ENCODE data around the gene OR1M1. TPM values are rescaled to one million over a fixed set of nuclear protein-coding genes. Genes with fewer than 3 reads are reported as not detected.

Gene OR1M1
- total RNA-seq, result not detected in 2 replicates

GRCh38 chr19:9086761-9087160, at the start of gene OR1M1:
OR1M1 (plus strand) TSS chr19:9087061; CDS start chr19:9093245, 6,184 bp downstream.

GRCh38 chr19:9107375-9107774, 20.5 kb downstream of the OR1M1 start, which contains the start of gene OR7G2:
OR7G2 (minus strand) TSS chr19:9107475; CDS start chr19:9103243, 4,232 bp downstream.

GRCh38 chr19:9115307-9115813, 28.5 kb downstream of the OR1M1 start, which contains the start of gene OR7G1:
OR7G1 (minus strand) TSS chr19:9115763; CDS start chr19:9115763, 0 bp downstream.

GRCh38 chr19:9126900-9127405, 40.1 kb downstream of the OR1M1 start, which contains the start of gene OR7G3:
OR7G3 (minus strand) TSS chr19:9126950; CDS start chr19:9126950, 0 bp downstream.

GRCh38 chr19:9140159-9140874, 53.5 kb downstream of the OR1M1 start, which contains the start of gene ZNF317:
ZNF317 (plus strand) TSS chr19:9140397; CDS start chr19:9156017, 15,620 bp downstream.

Other genes with a start within 250 kb of the OR1M1 start
- not detected in 2 replicates for gene MUC16, start 76.7 kb upstream of the OR1M1 start, total RNA-seq
- gene OR7G2, start 20.4 kb downstream of the OR1M1 start, total RNA-seq, result not detected in 2 replicates
- not detected in 2 replicates for gene OR7G1, start 28.7 kb downstream of the OR1M1 start, total RNA-seq
- gene OR7G3, start 39.9 kb downstream of the OR1M1 start, total RNA-seq, result not detected in 2 replicates
- gene ZNF317, start 53.3 kb downstream of the OR1M1 start, total RNA-seq, result 8.0 and 13.4 TPM in 2 replicates
- gene OR7D2, start 91.9 kb downstream of the OR1M1 start, total RNA-seq, result not detected in 2 replicates
- gene OR7D4, start 132.5 kb downstream of the OR1M1 start, total RNA-seq, result not detected in 2 replicates
- gene OR7E24, start 163.9 kb downstream of the OR1M1 start, total RNA-seq, result not detected in 2 replicates
- 6.6 and 8.6 TPM in 2 replicates for gene ZNF699, start 222.8 kb downstream of the OR1M1 start, total RNA-seq
- 4.4 and 5.9 TPM in 2 replicates for gene ZNF559, start 237.1 kb downstream of the OR1M1 start, total RNA-seq

Measured in bronchus fibroblast of lung (primary cell).